Measurements from ENCODE around the gene IRX4. TPM values are rescaled to one million over a fixed set of nuclear protein-coding genes. Genes with fewer than 3 reads are reported as not detected.

Gene IRX4
- total RNA-seq, 1 donor, result not detected

DNA sequence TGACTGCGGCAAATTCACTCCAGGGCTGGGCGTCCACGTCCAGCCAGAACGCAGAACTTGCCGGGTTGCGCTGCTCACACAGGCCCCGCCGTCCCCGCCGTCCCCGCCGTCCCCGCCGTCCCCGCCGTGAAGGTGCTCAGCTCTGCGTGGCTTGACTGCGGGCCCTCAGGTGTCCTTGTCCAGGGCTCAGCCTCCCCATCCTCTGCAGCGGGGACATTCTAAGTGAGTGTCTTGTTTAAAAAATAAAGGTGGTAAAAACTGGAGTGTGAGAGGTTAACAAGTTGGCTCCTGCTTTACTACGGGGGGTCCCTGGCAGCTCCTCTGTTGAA, 14.9 kb downstream of the IRX4 start:
- H3K4me3 ChIP-seq (ENCODE audit: low read depth, low read length), result no peak overlapping the region
- DNase-seq (ENCODE audit: low read depth), result no peak
- TF ChIP-seq, protein P1, sequence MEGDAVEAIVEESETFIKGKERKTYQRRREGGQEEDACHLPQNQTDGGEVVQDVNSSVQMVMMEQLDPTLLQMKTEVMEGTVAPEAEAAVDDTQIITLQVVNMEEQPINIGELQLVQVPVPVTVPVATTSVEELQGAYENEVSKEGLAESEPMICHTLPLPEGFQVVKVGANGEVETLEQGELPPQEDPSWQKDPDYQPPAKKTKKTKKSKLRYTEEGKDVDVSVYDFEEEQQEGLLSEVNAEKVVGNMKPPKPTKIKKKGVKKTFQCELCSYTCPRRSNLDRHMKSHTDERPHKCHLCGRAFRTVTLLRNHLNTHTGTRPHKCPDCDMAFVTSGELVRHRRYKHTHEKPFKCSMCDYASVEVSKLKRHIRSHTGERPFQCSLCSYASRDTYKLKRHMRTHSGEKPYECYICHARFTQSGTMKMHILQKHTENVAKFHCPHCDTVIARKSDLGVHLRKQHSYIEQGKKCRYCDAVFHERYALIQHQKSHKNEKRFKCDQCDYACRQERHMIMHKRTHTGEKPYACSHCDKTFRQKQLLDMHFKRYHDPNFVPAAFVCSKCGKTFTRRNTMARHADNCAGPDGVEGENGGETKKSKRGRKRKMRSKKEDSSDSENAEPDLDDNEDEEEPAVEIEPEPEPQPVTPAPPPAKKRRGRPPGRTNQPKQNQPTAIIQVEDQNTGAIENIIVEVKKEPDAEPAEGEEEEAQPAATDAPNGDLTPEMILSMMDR (IDR thresholded peaks at IDR 0.05; ENCODE audit: insufficient read depth, low read length), result no peak

DNA sequence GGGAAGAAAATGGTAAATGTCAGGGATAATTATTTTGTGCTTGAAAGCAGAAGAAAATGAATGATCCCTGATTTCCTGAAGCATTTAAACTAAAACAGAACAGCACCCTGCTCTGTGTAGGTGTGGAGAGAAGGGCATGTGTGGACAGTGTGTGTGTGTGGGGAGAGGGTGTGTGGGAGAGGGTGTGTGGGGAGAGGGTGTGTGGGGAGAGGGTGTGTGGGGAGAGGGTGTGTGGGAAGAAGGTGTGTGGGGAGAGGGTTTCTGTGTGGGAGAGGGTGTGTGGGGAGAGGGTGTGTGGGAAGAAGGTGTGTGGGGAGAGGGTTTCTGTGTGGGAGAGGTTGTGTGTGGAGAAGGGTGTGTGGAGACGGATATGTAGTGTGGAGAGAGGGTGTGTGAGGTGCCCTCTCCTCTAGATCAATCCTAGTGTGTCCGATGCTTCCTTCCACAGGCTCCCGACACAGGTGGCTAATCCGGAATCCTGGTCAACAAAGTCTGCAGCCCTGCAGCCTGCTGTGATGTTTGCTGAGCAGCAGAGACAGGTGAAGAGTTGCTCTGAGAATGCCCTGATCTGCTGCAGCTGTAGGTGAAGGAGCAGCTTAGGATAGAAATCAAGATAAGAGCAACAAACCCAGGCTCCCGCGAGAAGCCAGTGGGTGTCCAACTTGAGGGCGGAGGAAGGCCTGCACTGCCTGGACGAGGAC, 15.5 kb downstream of the IRX4 start:
- no peak overlapping the region for H3K4me3 ChIP-seq (ENCODE audit: low read depth, low read length)
- no peak for DNase-seq (ENCODE audit: low read depth)
- TF ChIP-seq, protein P1 (IDR thresholded peaks at IDR 0.05; ENCODE audit: insufficient read depth, low read length), result no peak

DNA sequence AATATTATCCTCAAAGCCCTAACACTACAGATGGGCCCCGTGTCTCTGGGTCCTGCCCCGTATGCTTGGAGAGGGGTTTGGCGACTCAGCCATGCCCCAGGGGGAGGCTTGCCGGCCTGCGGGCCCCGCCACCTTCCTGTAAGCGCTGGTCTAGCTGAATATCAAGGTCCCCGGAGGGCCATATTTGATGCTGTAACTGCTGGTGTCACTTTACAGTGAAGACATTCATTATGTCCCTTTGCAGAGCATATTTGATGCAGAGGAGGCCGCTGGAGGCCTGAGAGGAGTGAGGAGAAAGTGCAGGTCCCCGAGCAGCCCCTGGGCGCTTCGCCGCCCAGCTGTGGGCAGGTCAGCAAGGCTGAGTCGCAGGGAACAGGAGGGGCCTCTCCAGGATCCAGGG, 16.8 kb downstream of the IRX4 start:
- DNase-seq (ENCODE audit: low read depth), result no peak
- no peak overlapping the region for H3K4me3 ChIP-seq (ENCODE audit: low read depth, low read length)
- TF ChIP-seq, protein P1 (IDR thresholded peaks at IDR 0.05; ENCODE audit: insufficient read depth, low read length), result no peak

- H3K4me3 ChIP-seq (ENCODE audit: low read depth, low read length), result no peak overlapping the region
- no peak for DNase-seq (ENCODE audit: low read depth)
- TF ChIP-seq, protein P1 (IDR thresholded peaks at IDR 0.05; ENCODE audit: insufficient read depth, low read length), result no peak
Observed at GRCh38 chr5:1865486-1865885, 17.2 kb downstream of the IRX4 start.

- TF ChIP-seq, protein P1 (IDR thresholded peaks at IDR 0.05; ENCODE audit: insufficient read depth, low read length), result no peak
- DNase-seq (ENCODE audit: low read depth), result no peak
- no peak overlapping the region for H3K4me3 ChIP-seq (ENCODE audit: low read depth, low read length)
Observed at GRCh38 chr5:1864896-1865440, 17.8 kb downstream of the IRX4 start.

DNA sequence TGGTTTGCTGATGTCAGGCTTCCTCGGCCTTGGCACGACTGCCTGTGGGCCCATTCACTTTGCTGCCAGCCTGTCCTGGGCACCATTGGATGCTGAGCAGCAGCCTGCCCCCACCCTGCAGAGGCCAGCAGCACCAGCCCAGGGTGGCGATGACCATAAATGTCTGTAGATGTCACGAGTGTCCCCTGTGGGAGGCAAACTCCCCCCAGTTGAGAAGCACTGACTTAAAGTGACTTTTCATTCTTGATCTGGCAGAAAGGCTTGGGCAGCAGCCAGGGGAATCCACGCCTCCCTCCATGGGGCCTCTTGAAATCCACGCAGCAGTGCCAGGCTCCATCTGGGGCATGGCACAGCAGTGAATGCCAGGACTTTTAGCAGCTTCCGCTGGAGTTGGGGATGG, 21.8 kb downstream of the IRX4 start:
- TF ChIP-seq, protein P1 (IDR thresholded peaks at IDR 0.05; ENCODE audit: insufficient read depth, low read length), result no peak
- H3K4me3 ChIP-seq (ENCODE audit: low read depth, low read length), result no peak overlapping the region
- no peak for DNase-seq (ENCODE audit: low read depth)
